DMS 273 (cell line): ENCODE results near the gene WDR7.

Experiments
- DNase-seq: peaks from one replicate; lab custom pipeline; 2025; ENCODE audit not compliant: unreplicated experiment; lab: John Stamatoyannopoulos, UW

WDR7 gene

DNA sequence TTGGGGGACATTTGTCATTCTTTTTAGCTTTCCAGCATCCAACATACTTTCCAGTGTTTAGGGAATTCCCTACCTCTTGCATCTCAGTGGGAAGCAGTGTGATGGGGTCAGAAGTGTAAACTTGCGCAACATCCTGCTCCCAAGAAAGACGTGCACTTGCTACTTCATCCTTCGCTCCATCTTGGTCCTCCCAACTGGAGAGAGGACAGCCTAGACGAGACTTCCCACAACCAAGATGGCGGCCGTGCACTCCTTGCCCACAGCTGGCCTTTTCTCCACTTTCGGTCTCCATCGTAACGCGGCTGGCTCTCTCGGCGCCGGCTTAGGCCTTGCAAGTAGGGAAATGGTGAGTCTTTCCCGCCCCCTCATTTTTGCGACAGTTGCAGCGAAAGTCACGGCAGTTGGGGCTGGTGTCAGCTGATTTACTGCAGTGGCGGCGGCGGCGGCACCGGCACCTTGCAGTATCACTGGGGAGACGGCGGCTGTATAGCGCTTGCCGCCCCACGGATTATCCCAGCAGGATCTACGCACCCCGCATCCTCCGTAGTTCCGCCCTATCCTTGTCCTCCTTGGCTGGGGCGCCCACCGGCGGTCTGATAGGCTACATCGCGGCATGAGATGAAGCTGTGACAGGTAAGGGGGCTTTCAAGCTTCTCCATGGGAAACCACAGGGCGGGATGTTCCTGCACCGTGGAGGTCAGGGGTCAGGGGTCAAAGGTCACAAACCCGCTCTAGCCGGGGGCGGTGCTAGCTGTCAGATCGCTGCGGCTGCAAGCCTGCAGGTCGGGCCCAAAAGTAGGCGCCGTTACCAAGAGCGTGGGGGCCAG lies at the start of gene WDR7:
Gene WDR7, plus strand, starts transcription at position 416 of the 827 bp plus-strand sequence. CDS start 21,157 bp downstream, outside the sequence.
- DNase-seq = peak; percentile 99

DNA sequence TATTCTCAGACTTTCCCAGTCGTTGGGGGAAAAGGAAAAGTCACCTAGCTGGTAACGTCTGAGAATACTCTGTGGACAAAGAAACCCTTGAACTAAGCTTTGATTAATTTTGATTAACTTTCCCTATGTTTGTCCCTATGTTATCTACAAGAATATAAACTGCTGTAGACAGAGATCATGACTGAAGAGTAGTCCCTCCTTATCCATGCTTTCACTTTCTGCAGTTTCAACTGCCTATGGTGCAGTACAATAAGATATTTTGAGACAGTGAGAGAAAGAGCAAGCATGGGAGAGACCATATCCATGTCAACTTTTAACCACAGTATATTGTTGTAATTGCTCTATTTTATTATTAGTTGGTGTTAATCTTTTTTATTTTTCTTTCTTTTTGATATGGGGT lies 44.5 kb upstream of the WDR7 start:
- no peak for DNase-seq

DNA sequence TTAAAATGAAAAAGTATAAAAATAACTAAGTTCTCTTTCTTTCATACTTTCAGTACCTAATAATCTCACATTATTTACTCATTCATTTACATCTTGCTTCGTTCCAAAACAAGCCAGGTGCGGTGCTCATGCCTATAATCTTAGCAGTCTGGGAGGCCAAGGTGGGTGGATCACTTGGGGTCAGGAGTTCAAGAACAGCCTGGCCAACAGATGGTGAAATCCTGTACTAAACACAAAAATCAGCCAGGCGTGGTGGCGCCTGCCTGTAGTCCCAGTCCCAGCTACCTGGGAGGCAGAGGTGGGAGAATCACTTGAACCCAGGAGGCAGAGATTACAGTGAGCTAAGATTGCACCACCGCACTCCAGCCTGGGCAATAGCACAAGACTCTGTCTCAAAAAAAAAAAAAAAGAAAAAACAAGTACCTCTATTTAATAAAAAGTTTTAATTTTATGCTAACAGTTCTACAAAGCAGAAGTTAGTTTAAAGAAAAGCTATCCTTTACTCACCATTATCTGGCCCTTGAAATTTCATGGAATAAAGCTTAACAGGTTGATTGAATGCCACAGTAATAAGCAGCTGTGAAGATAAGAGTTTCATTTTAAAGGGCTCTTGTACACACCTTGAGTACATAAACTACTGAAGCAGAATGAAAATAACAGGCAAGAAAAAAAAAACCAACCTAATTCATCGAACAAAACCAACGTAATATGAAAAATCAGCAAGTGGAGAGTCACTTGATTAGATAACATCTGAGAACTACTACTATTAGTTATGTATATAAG lies 35.2 kb upstream of the WDR7 start:
- DNase-seq = peak; percentile 57

DNA sequence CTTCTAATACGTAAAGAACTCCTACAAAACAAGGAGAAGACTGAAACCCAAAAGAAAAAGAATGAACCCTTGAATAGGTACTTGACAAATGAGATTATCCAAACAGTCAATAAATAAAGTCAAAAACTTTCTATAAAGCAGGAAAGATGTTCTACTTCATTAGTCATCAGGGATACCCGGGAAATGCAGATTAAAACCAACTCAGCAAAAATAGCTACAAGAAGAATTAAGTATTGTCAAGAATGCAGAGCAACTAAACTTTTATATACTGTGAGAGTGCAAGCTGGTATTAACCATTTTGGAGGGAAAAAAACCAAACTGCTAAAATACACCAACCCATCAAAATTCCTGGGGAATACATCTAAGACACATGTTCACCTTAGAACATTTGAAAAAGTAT lies 23.2 kb upstream of the WDR7 start:
- DNase-seq = no peak

DNA sequence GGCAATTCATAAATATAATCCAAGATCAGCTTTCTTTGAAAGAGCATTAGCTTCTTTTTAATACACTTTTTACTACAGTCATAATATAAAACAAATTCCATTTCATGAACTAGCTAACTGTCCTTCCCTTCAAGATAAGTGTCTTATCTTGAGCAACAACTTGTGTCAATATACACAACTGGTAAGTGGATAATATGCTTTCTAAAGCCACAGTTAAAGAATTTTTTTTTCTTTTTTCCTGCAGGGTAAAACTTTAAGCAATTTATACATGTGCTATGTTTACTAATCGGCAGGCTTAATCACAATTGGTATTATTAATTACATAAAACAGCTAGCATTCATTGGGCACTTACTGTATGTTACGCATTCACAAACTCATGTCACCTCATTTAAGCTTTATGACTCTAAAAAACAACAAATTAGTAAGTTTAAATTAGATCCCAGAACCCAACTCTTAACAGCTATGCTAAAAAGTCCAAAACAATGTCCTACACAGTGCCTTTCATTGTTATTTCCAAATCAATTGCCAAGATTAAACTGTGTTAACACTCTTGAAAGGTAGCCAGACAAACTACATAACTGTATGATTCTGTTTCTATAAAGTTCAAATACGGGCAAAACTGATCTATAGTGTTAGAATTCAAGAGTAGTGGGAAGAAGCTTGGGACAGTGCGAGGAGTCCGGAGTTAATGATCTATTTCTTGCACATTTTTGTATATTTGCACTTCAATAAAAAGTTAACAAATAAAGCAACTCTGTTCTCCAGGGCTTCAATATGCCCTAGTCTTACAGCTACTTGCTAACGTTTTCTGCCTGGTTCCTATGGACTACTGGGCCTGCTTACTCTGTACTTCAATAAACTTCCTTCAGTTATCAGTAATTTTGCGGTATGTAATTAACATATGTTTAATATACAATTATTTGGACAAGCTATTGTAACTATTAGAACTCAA lies 18.8 kb upstream of the WDR7 start:
- no peak for DNase-seq

DNA sequence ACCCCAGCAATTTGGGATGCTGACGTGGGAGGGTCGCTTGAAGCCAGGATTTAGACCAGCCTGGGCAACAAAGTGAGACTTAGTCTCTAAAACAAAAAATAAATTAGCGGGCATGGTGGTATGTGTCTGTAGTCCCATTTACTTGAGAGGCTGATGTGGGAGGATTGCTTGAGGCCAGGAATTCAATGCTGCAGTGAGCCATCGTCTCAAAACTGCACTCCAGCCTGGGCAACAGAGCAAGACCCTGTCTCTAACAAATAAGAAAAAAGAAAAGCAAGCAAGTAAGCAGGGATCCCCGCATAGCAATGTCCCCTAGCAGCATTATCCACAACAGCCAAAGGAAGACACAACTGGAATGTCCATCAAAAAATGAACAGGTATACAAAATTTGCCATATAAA lies 16.2 kb upstream of the WDR7 start:
- no peak for DNase-seq

DNA sequence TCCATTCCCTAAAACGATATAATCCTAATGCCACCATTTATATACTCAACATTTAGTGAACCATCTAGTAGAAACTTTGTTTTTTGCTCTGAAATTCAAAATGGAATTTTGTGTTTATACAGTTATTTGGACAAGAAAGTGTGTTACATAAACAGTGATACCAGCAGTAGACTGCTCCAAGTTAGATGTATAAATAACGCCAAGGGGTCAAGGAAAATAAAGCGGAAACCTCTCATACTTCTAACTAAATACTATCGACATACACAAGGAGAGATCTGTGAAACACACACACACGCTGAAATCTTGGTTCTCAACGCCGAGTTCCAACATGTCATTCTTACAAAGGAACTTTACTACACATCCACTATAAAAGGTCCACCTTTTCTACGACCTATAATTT lies 14.0 kb upstream of the WDR7 start:
- DNase-seq = peak; percentile 18

DNA sequence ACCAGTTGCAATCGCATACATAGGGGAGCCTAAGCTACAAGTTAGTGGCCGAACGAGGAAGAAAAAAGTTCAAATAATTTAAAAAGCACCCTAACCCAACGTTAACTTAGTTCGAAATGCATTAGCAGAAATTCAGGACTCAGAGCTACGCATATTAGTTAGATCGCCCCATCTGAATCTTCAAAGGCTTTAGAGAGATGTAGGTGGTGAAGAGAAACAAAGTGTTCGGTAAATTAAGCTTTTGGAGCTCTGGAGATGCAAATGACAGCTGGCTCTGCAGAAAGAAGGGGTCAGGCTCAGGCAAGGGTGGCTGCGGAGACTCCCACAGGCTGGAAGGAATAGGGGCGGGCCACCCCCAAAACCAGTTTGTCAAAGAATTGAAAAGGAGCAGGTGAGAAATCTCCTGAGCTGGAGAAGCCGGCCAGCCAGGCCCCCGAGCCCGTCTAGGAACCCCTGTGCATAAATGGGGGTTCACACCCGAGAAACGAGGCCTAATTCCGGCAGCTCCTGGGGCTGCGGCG lies 13.4 kb upstream of the WDR7 start:
- peak; percentile 47 for DNase-seq

DNA sequence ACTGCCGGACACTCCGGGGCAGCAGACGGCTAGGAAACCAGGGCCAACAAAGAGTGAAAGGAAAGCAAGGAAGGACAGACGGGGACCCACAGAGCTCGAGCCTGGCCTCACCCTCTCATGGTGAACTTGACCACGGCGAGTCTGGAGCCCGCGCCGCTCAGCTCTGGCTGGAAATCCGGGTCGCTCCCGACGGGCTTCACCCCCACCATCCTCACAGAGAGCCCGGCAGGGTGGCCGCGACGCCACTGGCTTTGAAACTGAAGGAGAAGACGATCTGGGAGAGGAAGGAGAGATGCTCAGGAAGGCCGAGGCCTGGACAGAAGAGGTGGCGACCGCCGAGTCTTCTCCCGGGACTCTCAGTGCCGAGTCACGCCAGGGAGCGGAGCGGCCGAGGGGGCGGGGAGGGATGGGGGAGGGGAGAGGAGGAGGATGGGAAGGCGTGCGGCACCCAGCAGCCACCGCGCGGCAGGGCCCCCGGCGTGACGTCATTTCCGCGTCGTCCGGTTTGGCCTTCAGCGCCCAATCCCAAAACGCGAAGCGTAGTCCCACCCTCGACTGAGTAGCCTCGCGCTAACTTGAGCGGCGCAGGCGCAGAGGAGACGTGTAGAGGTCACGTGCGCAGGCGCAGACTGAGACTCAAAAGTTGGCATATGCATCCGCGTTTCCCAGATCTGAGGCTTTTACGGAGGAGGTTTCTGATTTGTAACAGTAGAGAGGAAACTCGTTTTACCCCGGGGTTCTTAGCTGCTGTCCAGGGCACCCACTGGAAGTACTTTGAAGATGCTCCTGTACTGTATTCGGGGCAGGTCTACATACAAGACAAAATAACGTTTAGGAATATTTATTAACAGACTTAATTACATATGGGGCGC lies 12.7 kb upstream of the WDR7 start, which contains the start of gene TXNL1:
Gene TXNL1, minus strand, starts transcription at position 361 of the 872 bp plus-strand sequence. Its CDS starts 152 bp downstream, at position 209.
- DNase-seq = peak; percentile 100

DNA sequence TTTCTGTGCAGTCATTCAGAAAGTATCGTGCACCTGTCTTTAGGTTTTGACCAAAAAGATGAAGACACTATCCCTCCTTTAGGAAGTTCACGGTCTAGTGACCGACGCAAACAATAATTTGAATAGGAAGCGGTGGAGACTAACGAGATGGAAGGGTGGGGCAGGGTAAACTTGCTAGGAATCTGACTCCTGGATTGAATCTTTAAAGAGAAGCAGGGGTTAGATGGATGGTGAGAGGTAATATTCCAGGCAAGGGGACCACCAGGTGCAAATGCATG lies 12.1 kb upstream of the WDR7 start:
- DNase-seq = peak; percentile 51

DNA sequence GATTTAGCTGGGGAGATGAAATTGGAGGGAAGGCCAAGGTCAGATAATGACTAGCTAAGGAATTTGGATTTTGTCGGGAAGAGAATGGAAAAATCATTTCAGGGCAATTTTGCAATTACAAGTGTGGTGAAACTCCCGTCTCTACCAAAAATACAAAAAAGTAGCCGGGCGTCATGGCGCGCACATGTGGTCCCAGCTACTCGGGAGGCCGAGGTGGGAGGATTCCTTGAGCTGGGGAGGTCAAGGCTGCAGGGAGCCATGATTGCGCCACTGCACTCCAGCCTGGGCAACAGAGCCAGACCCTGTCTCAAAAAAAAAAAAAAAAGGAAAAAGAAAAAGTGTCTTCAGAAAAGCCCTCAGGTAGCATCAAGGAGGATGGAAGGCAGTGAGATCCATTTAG lies 11.6 kb upstream of the WDR7 start:
- no peak for DNase-seq

DNA sequence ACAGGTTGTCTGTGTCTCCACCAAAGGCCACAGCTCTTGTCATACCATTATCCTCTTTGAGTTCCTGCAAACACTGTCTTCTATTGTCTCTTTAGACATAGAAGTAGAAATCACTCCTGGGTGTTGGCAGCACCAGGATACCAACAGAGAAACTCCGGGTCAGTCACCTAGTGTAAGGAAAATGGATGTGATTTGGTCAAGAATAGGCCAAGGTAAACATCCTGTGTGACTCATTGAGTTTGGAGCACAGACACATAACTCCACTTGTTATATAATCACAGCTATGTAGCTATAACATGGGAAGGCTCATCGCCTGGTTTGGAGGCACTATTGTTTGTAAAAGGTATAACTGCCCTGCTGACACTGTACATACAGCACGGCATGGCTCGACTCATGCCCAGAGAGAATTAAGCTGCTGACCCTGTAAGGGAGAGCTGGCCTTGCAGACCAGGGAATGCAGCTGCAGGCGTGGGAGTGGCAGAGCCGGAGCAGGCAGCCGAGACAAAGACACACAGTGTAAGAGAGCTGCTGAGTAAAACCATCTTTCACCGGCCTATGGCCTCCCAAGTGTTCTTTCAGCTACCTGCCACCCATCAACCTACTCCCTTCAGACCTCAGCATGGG lies 9.3 kb upstream of the WDR7 start:
- no peak for DNase-seq

DNA sequence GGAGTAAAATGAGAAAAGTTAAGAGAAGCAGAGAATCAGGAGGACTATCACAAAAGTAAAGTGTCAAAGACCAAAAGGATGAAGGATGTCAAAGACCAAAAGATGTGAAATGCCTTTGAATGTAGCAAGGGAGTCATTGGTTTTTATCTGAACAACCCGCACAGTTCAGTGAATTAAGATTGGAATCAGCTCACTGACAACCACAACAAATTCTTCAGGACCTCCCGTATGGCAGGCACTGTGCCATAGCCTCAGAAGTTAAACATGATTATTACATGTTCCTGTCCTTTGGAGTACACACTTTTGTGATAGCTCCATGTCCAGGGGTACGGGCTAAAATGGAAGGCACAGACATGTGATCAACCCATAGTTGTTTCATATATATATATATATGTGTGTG lies 7.8 kb upstream of the WDR7 start:
- DNase-seq = no peak

DNA sequence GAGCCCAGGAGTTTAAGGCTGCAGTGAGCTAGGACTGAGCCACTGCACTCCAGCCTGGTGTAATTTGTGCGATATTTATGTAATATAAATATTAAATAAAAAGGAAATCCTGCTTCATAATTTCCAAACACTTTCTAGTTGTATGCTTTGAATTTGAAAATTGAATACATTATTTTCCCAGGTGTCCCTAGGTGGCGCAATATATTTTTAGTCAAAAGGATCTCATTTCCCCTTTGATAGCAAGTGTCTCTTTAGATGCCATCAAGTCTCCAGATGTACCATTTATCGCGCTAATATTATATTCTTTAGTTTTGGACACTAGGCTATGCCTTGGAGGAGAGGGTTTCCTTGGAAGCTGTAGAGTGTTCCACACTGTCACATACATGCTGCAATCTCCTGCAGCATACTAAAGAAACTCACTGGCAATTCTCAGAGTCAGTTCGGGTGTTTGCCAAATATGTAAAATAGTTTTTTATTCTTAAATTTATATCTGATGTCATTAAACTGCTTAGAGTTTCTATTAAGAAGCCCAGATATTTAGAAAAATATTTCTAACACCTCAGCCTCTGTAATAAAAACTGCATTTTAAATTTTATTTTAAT lies 5.6 kb upstream of the WDR7 start:
- DNase-seq = peak; percentile 59

DNA sequence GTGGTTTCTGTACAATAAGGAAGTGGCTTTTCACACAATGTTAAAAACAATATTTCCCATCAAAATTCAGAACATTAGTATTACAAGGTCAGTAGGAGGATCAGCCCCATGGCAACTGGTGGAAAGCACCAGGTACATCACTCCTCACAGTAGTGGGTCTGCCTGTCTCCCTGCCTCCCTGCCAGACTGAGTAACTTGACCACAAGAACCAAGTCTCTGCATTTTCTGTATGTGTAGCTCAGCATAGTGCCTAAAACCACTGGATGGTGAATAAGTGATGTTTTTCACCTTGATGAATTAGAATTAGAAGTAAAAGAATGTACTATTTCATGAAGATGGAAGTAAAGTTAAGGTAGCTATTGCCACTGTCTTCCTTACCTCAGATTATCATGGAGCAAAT lies 4.1 kb upstream of the WDR7 start:
- DNase-seq = no peak

DNA sequence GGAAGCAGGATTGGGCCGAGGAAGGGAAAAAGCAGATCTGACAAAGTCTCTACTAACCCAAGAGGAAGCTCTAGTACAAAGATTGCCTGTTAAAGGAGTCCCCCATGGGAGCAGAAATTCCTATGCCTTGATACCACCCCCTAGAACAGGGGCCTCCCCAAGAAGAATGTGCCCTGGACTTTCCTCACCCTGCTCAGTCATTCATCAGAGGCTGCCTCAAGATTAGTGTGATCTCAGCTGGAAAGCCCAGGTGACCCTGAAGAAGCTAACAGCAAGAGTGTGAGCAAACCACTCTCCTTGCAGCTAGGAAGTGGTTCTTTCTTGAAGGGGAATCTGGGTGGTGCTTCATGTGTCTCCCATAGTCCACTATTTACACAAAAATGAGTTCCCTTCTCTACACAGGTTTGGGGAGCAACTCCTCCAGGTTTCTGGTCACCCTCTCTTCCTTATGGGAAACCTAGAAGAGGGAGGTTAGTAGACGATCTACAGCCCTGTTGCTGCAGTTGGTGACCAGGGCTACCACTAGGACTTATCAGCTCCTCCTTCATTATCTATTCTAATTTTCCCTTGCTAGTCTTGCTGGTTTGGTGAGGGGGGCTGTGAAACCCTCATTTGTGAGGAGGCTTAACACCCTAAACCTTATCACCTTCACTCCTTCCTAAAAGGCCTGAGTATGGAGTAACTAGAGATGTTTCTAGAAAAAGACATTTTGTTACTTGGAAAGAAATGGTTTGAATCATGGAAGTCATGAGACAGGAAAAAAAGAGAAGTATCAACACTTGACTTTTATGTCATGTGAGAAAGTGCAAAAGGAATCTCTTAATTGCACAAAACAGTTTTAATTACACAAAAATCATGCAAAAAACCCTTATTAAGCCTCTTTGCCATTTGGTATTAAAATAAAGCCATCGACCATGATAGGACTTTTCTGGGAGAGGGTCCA lies 2.9 kb upstream of the WDR7 start:
- DNase-seq = no peak

DNA sequence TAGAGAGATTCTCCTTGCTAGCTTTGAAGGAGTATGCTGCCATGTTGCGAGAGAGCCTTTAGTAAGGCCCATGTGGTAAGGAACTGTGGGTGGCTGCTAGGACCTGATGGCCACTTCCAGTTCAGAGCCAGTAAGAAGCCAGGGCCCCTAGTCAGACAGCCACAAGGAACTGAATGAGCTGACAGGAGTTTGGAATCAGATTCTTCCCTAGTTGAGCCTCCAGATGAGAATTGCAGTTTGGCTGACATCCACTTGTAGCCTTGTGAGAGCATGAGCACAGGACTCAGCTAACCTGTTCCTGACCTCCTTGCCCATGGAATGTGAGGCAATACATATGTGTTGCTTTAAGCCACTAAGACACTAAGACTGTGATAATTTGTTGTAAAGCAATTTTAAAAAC lies 1.2 kb upstream of the WDR7 start:
- DNase-seq = peak; percentile 7

DNA sequence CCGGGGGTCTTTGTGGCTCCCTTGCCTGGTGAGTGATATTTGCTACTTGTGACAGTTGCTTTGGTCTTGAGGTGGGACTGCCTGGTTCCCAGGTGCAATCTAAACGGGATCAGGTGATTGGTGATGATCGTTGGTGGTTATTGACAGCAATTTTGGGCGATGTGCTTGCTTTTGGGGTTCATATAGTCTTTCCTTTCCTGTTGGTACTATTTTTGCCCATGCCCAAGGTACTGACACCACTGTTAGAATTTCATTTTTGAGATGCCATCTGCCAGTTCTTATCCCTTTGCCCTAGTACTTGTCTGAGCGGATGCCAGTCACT lies 573 bp downstream of the WDR7 start:
- peak; percentile 40 for DNase-seq
